SK-N-SH (cell line): ENCODE measurements around the gene PLA2G5. TPM values are rescaled to one million over a fixed set of nuclear protein-coding genes. Genes with fewer than 3 reads are reported as not detected.
A peak's percentile ranks its signal among the peaks of the same experiment; 100 is the strongest.

Source experiments
- CTCF ChIA-PET: fragments of 300-600, 350-600 bp; formaldehyde crosslinking; extraction: SDS; loops from one replicate; lab custom pipeline; 2021; lab: Yijun Ruan, JAX
- POLR2A ChIA-PET: fragments of 350-600 bp; sonication (Branson Sonifier 250); formaldehyde crosslinking; extraction: SDS; loops from one replicate; lab custom pipeline; 2020; ENCODE audit warnings: antibody characterized with exemption, inconsistent platforms; lab: Yijun Ruan, JAX
- DNase-seq: peaks from one replicate; pipeline ENCODE4 v3.0.0; 2012
- H2AFZ ChIP-seq: fragments of 200-600 bp; sonication (generic); 2 replicates; pipeline ENCODE4 v1.8.1; 2016; ENCODE audit warnings: antibody characterized with exemption, mild to moderate bottlenecking, low read depth
- H3F3A ChIP-seq: fragments of 200-600 bp; sonication (generic); replicated peaks from 2 replicates; pipeline ENCODE3; 2016; ENCODE audit warnings: antibody characterized with exemption, mild to moderate bottlenecking; ENCODE audit not compliant: insufficient read depth
- H3K27ac ChIP-seq, 2 experiments: fragments of 200-500 bp in 1 of 2; fragments of 200-600 bp in 1 of 2; sonication (Bioruptor generic) in 1 of 2; sonication (generic), shearing (Covaris generic) in 1 of 2; 2 replicates each; pipeline versions ENCODE4 v1.5.1 to v1.6.1; 2014 to 2016; ENCODE audit warnings: low read depth in 2 of 2, inconsistent platforms in 1 of 2, low read length in 1 of 2, mild to moderate bottlenecking in 1 of 2, mixed read lengths in 1 of 2
- H3K27me3 ChIP-seq: fragments of 200-600 bp; sonication (generic), shearing (Covaris generic); 2 replicates; pipeline ENCODE4 v1.6.1; 2016; ENCODE audit warnings: mixed run types; ENCODE audit not compliant: insufficient read depth
- H3K36me3 ChIP-seq, 2 experiments: fragments of 200-500 bp in 1 of 2; fragments of 200-600 bp in 1 of 2; sonication (Bioruptor generic) in 1 of 2; sonication (generic) in 1 of 2; replicated peaks in 1 of 2; 2 replicates each; pipeline versions ENCODE3 to v1.5.1; 2014 to 2016; ENCODE audit warnings: low read length in 1 of 2, mild to moderate bottlenecking in 1 of 2; ENCODE audit not compliant: insufficient read depth in 2 of 2, control insufficient read depth in 1 of 2
- H3K4me1 ChIP-seq, 2 experiments: fragments of 200-500 bp in 1 of 2; fragments of 200-600 bp in 1 of 2; sonication (Bioruptor generic) in 1 of 2; sonication (generic), shearing (Covaris generic) in 1 of 2; 2 replicates each; pipeline versions ENCODE4 v1.5.1 to v1.6.1; 2014 to 2016; ENCODE audit warnings: low read depth in 1 of 2, low read length in 1 of 2, mixed run types in 1 of 2; ENCODE audit not compliant: insufficient read depth in 2 of 2, control insufficient read depth in 1 of 2
- H3K4me2 ChIP-seq: fragments of 200-600 bp; sonication (generic), shearing (Covaris generic); 2 replicates; pipeline ENCODE4 v1.6.1; 2017; ENCODE audit warnings: mixed run types
- H3K4me3 ChIP-seq, 2 experiments: fragments of 200-500 bp in 1 of 2; fragments of 200-600 bp in 1 of 2; sonication (Bioruptor generic) in 1 of 2; sonication (generic), shearing (Covaris generic) in 1 of 2; 2 replicates each; pipeline versions ENCODE4 v1.5.1 to v1.8.1; 2014 to 2016; ENCODE audit warnings: low read depth in 2 of 2, inconsistent platforms in 1 of 2, low read length in 1 of 2, mild to moderate bottlenecking in 1 of 2, mixed read lengths in 1 of 2, moderate library complexity in 1 of 2
- H3K79me2 ChIP-seq: fragments of 200-600 bp; sonication (generic); 2 replicates; pipeline ENCODE4 v1.8.1; 2017; ENCODE audit warnings: mild to moderate bottlenecking; ENCODE audit not compliant: insufficient read depth
- H3K9ac ChIP-seq: fragments of 200-600 bp; sonication (generic); 2 replicates; pipeline ENCODE4 v1.6.1; 2017; ENCODE audit warnings: mixed run types
- H3K9me2 ChIP-seq: fragments of 200-600 bp; sonication (generic); 2 replicates; pipeline ENCODE4 v1.6.1; 2017; ENCODE audit warnings: mixed run types
- H3K9me3 ChIP-seq: fragments of 200-600 bp; sonication (generic); 2 replicates; pipeline ENCODE4 v1.6.1; 2017; ENCODE audit warnings: mixed run types, mild to moderate bottlenecking, moderate library complexity
- H4K20me1 ChIP-seq: fragments of 200-600 bp; sonication (generic); 2 replicates; pipeline ENCODE4 v1.6.1; 2017; ENCODE audit warnings: mild to moderate bottlenecking, mixed run types; ENCODE audit not compliant: insufficient read depth
- CTCF ChIP-seq: fragments of 200-600 bp; sonication (generic); IDR thresholded peaks from 2 replicates; pipeline ENCODE4 v1.6.1; 2017; ENCODE audit warnings: antibody characterized with exemption, mild to moderate bottlenecking, moderate library complexity
- FOSL2 ChIP-seq: IDR thresholded peaks from 2 replicates; pipeline ENCODE4 v1.4.0; 2012; ENCODE audit warnings: low read depth, mild to moderate bottlenecking, moderate library complexity, borderline replicate concordance
- FOXM1 ChIP-seq: IDR thresholded peaks from 2 replicates; pipeline ENCODE4 v1.4.0; 2012; ENCODE audit warnings: low read depth, mild to moderate bottlenecking
- GATA2 ChIP-seq: sonication (generic); formaldehyde crosslinking; IDR thresholded peaks from 2 replicates; pipeline ENCODE4 v1.5.0; 2020; ENCODE audit warnings: mild to moderate bottlenecking, missing genetic modification reagents
- JUND ChIP-seq: IDR thresholded peaks from 2 replicates; pipeline ENCODE4 v1.4.0; 2012
- MAX ChIP-seq: IDR thresholded peaks from 2 replicates; pipeline ENCODE4 v1.4.0; 2012; ENCODE audit warnings: low read depth
- MXI1 ChIP-seq: IDR thresholded peaks from 2 replicates; pipeline ENCODE4 v1.6.1; 2012; ENCODE audit warnings: mild to moderate bottlenecking, low read depth, low read length, improper control_type of control experiment
- NFIC ChIP-seq: IDR thresholded peaks from 2 replicates; pipeline ENCODE4 v1.4.0; 2012; ENCODE audit warnings: borderline replicate concordance
- PBX3 ChIP-seq: IDR thresholded peaks from 2 replicates; pipeline ENCODE4; 2012
- POLR2AphosphoS5 ChIP-seq: IDR thresholded peaks from 2 replicates; pipeline ENCODE4 v1.6.1; 2012; ENCODE audit warnings: low read depth, low read length
- RFX5 ChIP-seq: IDR thresholded peaks from 2 replicates; pipeline ENCODE4 v1.6.1; 2012; ENCODE audit warnings: mild to moderate bottlenecking, improper control_type of control experiment, low read length
- RXRA ChIP-seq: IDR thresholded peaks from 2 replicates; pipeline ENCODE4 v1.4.0; 2012; ENCODE audit warnings: low read depth, mild to moderate bottlenecking, borderline replicate concordance
- TCF12 ChIP-seq: IDR thresholded peaks from 2 replicates; pipeline ENCODE4 v1.4.0; 2012
- TEAD4 ChIP-seq: IDR thresholded peaks from 2 replicates; pipeline ENCODE4 v1.4.0; 2012; ENCODE audit warnings: mild to moderate bottlenecking, borderline replicate concordance; ENCODE audit not compliant: insufficient read depth
- USF1 ChIP-seq: IDR thresholded peaks from 2 replicates; pipeline ENCODE4 v1.4.0; 2012; ENCODE audit warnings: low read depth, borderline replicate concordance
- YY1 ChIP-seq: IDR thresholded peaks from 2 replicates; pipeline ENCODE4 v1.4.0; 2012; ENCODE audit warnings: low read depth, mild to moderate bottlenecking
- ZBTB33 ChIP-seq: IDR thresholded peaks from 2 replicates; pipeline ENCODE4 v1.4.0; 2012; ENCODE audit warnings: low read depth, borderline replicate concordance
- WGBS: methylation state at CpG from one replicate; pipeline ENCODE4 v1.1.6; 2017; ENCODE audit warnings: low lambda C conversion rate; 5-methylcytosine and 5-hydroxymethylcytosine counted together
- polyA plus RNA-seq, 3 experiments: library from polyadenylated mRNA; depleted of rRNA; stranded (reverse); fragments of >200 nt; gene quantifications; 2 replicates each; pipeline ENCODE4 v1.2.3, GENCODE V29; 2012

The PLA2G5 gene
- polyA plus RNA-seq, 1 of the 3 experiments (the other 2 are of a cell fraction), result not detected

GRCh38 chr1:20110679-20111078 lies 40.7 kb downstream of the PLA2G5 start:
- Histone ChIP-seq H3K9me3 (no peaks in the 10 kb centered on the region), H3K4me3 (no peak overlapping the region), H3K4me1 (no peaks in the 10 kb centered on the region), H3K36me3 (no peaks in the 10 kb centered on the region), H2AFZ (no peak overlapping the region), H3K9me2 (no peaks in the 10 kb centered on the region), H3K9ac (no peak overlapping the region), H3K27me3 (no peaks in the 10 kb centered on the region), H3K27ac (peak overlapping the region in 1 of 2 experiments; percentile 5; a peak in 1 of 4 replicates), H3K4me2 (peak overlapping the region; percentile 33; the same call in 1 of the 2 replicates), H3K79me2 (no peaks in the 10 kb centered on the region), H4K20me1 (no peaks in the 10 kb centered on the region), H3F3A (no peaks in the 10 kb centered on the region)
- CTCF ChIA-PET, result interaction anchor here (1.0 to 1.9 kb wide), 5 partner anchors 9 to 189 kb away, joined by 3 to 10 read pairs (median 4); partner anchors contain the start of gene PLA2G2D
- DNase-seq, result no peak
- POLR2A ChIA-PET, result no interaction called here
- peak; percentile 60; the same call in 1 of the 2 replicates for TF ChIP-seq FOSL2
- TF ChIP-seq NFIC, result peak; percentile 38; the same call in 1 of the 2 replicates
- TF ChIP-seq JUND, result peak; percentile 12; the same call in 1 of the 2 replicates
- no peak for TF ChIP-seq GATA2 (CRISPR knock-in tag)
- TF ChIP-seq TCF12, result peak; percentile 53
- TF ChIP-seq MAX, result peak; percentile 50; the same call in 1 of the 2 replicates
- no peak for TF ChIP-seq RFX5
- TF ChIP-seq MXI1, result no peak
- no peak for TF ChIP-seq TEAD4
- TF ChIP-seq YY1, result no peak
- TF ChIP-seq USF1, result no peak
- TF ChIP-seq ZBTB33, result no peak
- WGBS, result 46% methylated on average over 12 of the region's 12 CpGs

- CTCF ChIA-PET, result interaction anchor here (1.0 to 1.9 kb wide), 4 partner anchors 9 to 41 kb away, joined by 3 to 10 read pairs (median 4); partner anchors contain the start of gene PLA2G2D
- WGBS, result 73% methylated on average over 5 of the region's 5 CpGs
- Histone ChIP-seq H3K79me2 (no peaks in the 10 kb centered on the region), H3K27ac (no peak overlapping the region), H3K9me3 (no peaks in the 10 kb centered on the region), H4K20me1 (no peaks in the 10 kb centered on the region), H3K4me2 (0 out of 2 replicates have a peak overlapping the region, but pooled peaks have one; percentile 33), H3K27me3 (no peaks in the 10 kb centered on the region), H2AFZ (no peak overlapping the region), H3K9ac (no peak overlapping the region), H3K36me3 (no peaks in the 10 kb centered on the region), H3F3A (no peaks in the 10 kb centered on the region), H3K4me3 (no peak overlapping the region), H3K4me1 (no peaks in the 10 kb centered on the region), H3K9me2 (no peaks in the 10 kb centered on the region)
- no peak for TF ChIP-seq ZBTB33
- no peak for TF ChIP-seq CTCF
- TF ChIP-seq MAX, result no peak
- TF ChIP-seq RXRA, result no peak
- no peak for TF ChIP-seq PBX3
- no peak for TF ChIP-seq POLR2AphosphoS5
- no peak for TF ChIP-seq NFIC
- no peak for TF ChIP-seq FOXM1
- no peak for DNase-seq
- POLR2A ChIA-PET, result no interaction called here
Observed at GRCh38 chr1:20111452-20111851, 41.5 kb downstream of the PLA2G5 start.
